GM19239 (cell line): Measurements from ENCODE around the gene ARL15.

Experiments
- DNase-seq: peaks from one replicate; pipeline ENCODE4 v3.0.0; 2011; ENCODE audit warnings: low spot score; ENCODE audit not compliant: insufficient read length
- FAIRE-seq: peaks from 2 replicates; lab custom pipeline; 2011; peaks lifted over from hg19 to GRCh38; lab: Jason Lieb, UNC

ARL15 gene

GRCh38 chr5:54220230-54221040 lies 89.9 kb downstream of the ARL15 start:
- DNase-seq (no peak), FAIRE-seq (no peak)

GRCh38 chr5:54217826-54218503 lies 92.4 kb downstream of the ARL15 start:
- DNase-seq (peak; percentile 9), FAIRE-seq (peak; percentile 21)

- DNase-seq (no peak), FAIRE-seq (no peak)
Observed at GRCh38 chr5:54215233-54215736, 95.1 kb downstream of the ARL15 start.

- FAIRE-seq (no peak), DNase-seq (no peak)
Observed at GRCh38 chr5:54214722-54215121, 95.7 kb downstream of the ARL15 start.

GRCh38 chr5:54212331-54212730 lies 98.0 kb downstream of the ARL15 start:
- DNase-seq = no peak

GRCh38 chr5:54211912-54212311 lies 98.5 kb downstream of the ARL15 start:
- FAIRE-seq (no peak), DNase-seq (no peak)

More at GRCh38 chr5:54212331-54212730, 98.0 kb downstream of the ARL15 start:
- no peak for FAIRE-seq

- FAIRE-seq (no peak), DNase-seq (no peak)
Observed at GRCh38 chr5:54207566-54207965, 102.8 kb downstream of the ARL15 start.

- FAIRE-seq = no peak
Observed at GRCh38 chr5:54206580-54207229, 103.7 kb downstream of the ARL15 start.

GRCh38 chr5:54205918-54206317 lies 104.5 kb downstream of the ARL15 start:
- no peak for DNase-seq

More at GRCh38 chr5:54206580-54207229, 103.7 kb downstream of the ARL15 start:
- DNase-seq = no peak

GRCh38 chr5:54205453-54205852 lies 104.9 kb downstream of the ARL15 start:
- no peak for DNase-seq
- FAIRE-seq = no peak

More at GRCh38 chr5:54205918-54206317, 104.5 kb downstream of the ARL15 start:
- FAIRE-seq = no peak

- FAIRE-seq (no peak), DNase-seq (no peak)
Observed at GRCh38 chr5:54197018-54197417, 113.4 kb downstream of the ARL15 start.

- FAIRE-seq = no peak
Observed at GRCh38 chr5:54195701-54196100, 114.7 kb downstream of the ARL15 start.

GRCh38 chr5:54194318-54194717 lies 116.1 kb downstream of the ARL15 start:
- FAIRE-seq (no peak), DNase-seq (no peak)

More at GRCh38 chr5:54195701-54196100, 114.7 kb downstream of the ARL15 start:
- no peak for DNase-seq

- FAIRE-seq = no peak
- DNase-seq = no peak
Observed at GRCh38 chr5:54187694-54188093, 122.7 kb downstream of the ARL15 start.

GRCh38 chr5:54186912-54187445 lies 123.4 kb downstream of the ARL15 start:
- no peak for DNase-seq
- no peak for FAIRE-seq

- no peak for FAIRE-seq
Observed at GRCh38 chr5:54186108-54186507, 124.3 kb downstream of the ARL15 start.

GRCh38 chr5:54184806-54185205 lies 125.6 kb downstream of the ARL15 start:
- DNase-seq (no peak), FAIRE-seq (no peak)

More at GRCh38 chr5:54186108-54186507, 124.3 kb downstream of the ARL15 start:
- DNase-seq = no peak

- DNase-seq = no peak
- no peak for FAIRE-seq
Observed at GRCh38 chr5:54180630-54181031, 129.7 kb downstream of the ARL15 start.

- DNase-seq (no peak), FAIRE-seq (no peak)
Observed at GRCh38 chr5:54178991-54179390, 131.4 kb downstream of the ARL15 start.

GRCh38 chr5:54178207-54178606 lies 132.2 kb downstream of the ARL15 start:
- FAIRE-seq = no peak
- DNase-seq = no peak
